ENCODE results near the gene OPA3. TPM values are rescaled to one million over a fixed set of nuclear protein-coding genes. Genes with fewer than 3 reads are reported as not detected.

Gene OPA3
- total RNA-seq, 1 donor from 2014 or later = 21.1 TPM

GRCh38 chr19:45478454-45479238, 106.0 kb downstream of the OPA3 start:
- DNase-seq (ENCODE audit: low spot score) = peak; percentile 88

- DNase-seq (ENCODE audit: low spot score) = no peak
Observed at GRCh38 chr19:45477713-45478453, 106.7 kb downstream of the OPA3 start.

Other genes with a start within 250 kb of the OPA3 start
- gene KLC3, start 244.1 kb downstream of the OPA3 start, total RNA-seq = 1.3 TPM
- 26.1 TPM for gene ERCC2, start 214.2 kb downstream of the OPA3 start, total RNA-seq
- 108 TPM for gene PPP1R13L, start 179.7 kb downstream of the OPA3 start, total RNA-seq
- gene POLR1G, start 178.2 kb downstream of the OPA3 start, total RNA-seq = 6.9 TPM
- 78.3 TPM for gene ERCC1, start 160.9 kb downstream of the OPA3 start, total RNA-seq
- 1.5 TPM for gene FOSB, start 116.8 kb downstream of the OPA3 start, total RNA-seq
- 5.8 TPM for gene RTN2, start 87.8 kb downstream of the OPA3 start, total RNA-seq
- gene PPM1N, start 86.4 kb downstream of the OPA3 start, total RNA-seq = 1.4 TPM
- 90.1 TPM for gene VASP, start 77.3 kb downstream of the OPA3 start, total RNA-seq
- gene GPR4, start 17.4 kb upstream of the OPA3 start, total RNA-seq = 5.1 TPM
- gene EML2, start 54.6 kb upstream of the OPA3 start, total RNA-seq = 97.7 TPM
- 2.8 TPM for gene GIPR, start 83.4 kb upstream of the OPA3 start, total RNA-seq
- 359 TPM for gene SNRPD2, start 107.2 kb upstream of the OPA3 start, total RNA-seq
- 11.5 TPM for gene QPCTL, start 107.9 kb upstream of the OPA3 start, total RNA-seq
- 24.8 TPM for gene FBXO46, start 146.1 kb upstream of the OPA3 start, total RNA-seq
- gene MEIOSIN, start 148.6 kb upstream of the OPA3 start, total RNA-seq = not detected
- gene SIX5, start 184.4 kb upstream of the OPA3 start, total RNA-seq = 18.1 TPM
- 106 TPM for gene DMPK, start 197.7 kb upstream of the OPA3 start, total RNA-seq
- gene DMWD, start 208.0 kb upstream of the OPA3 start, total RNA-seq = 64.2 TPM
- 0.21 TPM for gene RSPH6A, start 230.5 kb upstream of the OPA3 start, total RNA-seq